ENCODE results near the gene OXSM. TPM values are rescaled to one million over a fixed set of nuclear protein-coding genes. Genes with fewer than 3 reads are reported as not detected.

Gene OXSM
- total and polyA plus RNA-seq, 2 donors from 2014 or later: 13.4 to 21.4 TPM

Other genes starting within 250 kb of the OXSM start
- gene TOP2B, start 125.2 kb upstream of the OXSM start, total RNA-seq: 109 TPM
- 55.0 TPM for gene TOP2B, start 125.2 kb upstream of the OXSM start, polyA plus RNA-seq (ENCODE audit: insufficient read depth, low read depth, low replicate concordance)
- gene NGLY1, start 6.6 kb upstream of the OXSM start, total RNA-seq: 32.0 TPM
- 22.6 TPM for gene NGLY1, start 6.6 kb upstream of the OXSM start, polyA plus RNA-seq (ENCODE audit: insufficient read depth, low read depth, low replicate concordance)